HG03432 (cell line): ENCODE data around the gene SAMD4B.
"Not testable (repeated sequence)": the region's sequence is repeated elsewhere in the genome, so short reads cannot be mapped to it uniquely, and the experiment has no call there.

Source experiments
- ATAC-seq: cut with Tn5 transposase; IDR thresholded peaks from one replicate; pipeline ENCODE4 v1.9.1; 2021; ENCODE audit warnings: mild to moderate bottlenecking, moderate library complexity; ENCODE audit not compliant: unreplicated experiment

The SAMD4B gene

DNA sequence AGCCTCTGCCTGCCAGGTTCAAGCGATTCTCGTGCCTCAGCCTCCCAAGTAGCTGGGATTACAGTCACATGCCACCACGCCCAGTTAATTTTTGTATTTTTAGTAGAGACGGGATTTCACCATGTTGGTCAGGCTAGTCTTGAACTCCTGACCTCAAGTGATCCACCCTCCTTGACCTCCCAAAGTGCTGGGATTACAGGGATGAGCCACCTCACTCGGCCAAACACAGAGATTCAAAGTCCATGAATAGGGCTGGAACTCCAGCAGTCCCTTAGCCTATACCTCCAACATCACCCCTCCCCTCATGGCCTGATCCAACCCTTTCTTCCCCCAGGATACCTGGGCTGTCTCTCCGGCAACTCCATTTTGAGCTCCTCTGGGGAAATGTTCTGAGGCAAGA, 9.5 kb upstream of the SAMD4B start:
- not testable (repeated sequence) for ATAC-seq

DNA sequence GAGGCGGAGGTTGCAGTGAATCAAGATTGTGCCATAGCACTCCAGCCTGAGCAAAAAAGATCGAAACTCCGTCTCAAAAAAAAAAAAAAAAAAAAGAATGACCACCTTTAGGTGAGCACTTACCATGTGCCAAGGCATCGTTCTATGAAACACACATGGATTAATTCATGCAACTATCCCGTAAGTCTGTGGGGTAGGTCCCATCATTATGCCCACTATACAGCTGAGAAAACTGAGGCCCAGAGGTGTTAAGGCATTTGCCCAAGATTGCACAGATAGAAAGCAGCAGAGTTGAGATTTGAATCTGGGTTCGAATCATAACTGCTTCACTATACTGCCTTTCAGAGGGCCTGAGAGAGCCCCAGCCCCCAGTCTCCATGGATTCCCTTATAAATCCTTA, 8.7 kb upstream of the SAMD4B start:
- no peak for ATAC-seq

DNA sequence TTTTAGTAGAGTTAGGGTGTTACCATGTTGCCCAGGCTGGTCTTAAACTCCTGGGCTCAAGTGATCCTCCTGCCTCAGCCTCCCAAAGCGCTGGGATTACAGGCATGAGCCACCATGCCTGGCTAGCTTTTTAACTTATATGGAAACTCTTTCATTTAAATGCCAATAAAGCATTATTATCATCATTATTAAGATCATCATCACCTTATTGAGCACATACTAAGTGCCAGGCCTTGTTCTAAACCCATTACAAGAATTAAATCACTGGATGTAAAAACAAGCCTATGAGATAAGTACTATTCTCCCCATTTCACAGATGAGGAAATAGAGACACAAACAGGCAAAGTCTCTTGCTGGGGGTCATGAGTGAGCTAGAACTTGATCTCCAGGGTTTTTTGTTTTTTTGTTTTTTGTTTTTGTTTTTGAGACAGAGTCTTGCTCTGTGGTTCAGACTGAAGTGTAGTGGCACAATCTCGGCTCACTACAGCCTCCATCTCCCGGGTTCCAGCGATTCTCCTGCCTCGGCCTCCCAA, 7.7 kb upstream of the SAMD4B start:
- ATAC-seq, result no peak

DNA sequence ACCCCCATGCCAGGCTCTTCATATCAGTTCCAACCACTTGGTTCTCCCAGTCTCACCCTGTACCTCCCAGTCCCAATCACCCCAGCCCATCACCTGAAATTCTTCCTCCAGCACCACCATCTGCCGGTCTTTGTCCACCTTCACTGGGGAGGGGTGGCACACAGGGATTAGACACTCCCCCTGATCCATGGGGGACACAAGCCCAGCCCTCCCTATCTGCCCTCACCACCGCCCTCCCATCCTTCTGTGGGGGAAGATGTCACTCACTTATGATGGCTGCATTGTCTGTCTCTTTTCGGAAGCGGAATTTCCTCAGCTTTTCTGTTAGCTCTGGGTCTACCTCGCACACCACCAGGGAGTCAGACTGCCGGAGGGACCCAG, 7.1 kb upstream of the SAMD4B start:
- peak; percentile 16 for ATAC-seq

DNA sequence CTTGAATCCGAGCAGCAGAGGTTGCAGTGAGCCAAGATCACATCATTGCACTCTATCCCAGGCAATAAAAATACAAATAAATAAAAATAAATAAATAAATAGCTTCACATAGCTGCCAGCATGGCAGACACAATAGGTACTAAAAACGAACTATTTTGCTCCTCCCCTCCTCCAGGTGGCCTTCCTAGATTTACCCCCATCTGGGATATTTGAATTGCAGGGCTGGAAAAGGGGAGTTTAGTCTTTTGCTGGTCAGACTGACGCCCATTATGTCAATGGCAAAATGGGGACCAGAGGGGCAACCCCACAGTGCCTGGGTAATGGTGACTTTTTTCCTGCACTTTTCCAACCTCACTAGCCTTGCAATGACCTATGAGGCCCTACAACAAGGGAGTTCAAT, 5.7 kb upstream of the SAMD4B start:
- ATAC-seq, result no peak

DNA sequence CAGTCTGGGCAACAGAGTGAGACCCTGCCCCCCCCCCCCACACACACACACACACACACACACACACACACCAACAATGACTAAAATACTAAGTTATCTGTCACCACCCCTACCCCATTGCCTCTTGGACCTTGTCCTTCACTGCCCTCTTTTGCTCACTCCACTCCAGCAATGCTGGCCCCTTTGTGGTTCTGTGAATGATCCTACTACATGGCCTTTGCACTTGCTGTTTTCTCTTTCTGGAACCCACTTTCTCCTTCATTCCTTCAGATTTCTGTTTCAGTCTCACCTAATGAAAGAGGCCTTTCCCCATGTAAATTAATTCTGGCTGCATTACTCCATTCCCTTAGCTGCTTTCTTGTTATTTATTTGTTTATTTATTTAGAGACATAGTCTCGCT, 2.5 kb upstream of the SAMD4B start:
- ATAC-seq, result no peak

DNA sequence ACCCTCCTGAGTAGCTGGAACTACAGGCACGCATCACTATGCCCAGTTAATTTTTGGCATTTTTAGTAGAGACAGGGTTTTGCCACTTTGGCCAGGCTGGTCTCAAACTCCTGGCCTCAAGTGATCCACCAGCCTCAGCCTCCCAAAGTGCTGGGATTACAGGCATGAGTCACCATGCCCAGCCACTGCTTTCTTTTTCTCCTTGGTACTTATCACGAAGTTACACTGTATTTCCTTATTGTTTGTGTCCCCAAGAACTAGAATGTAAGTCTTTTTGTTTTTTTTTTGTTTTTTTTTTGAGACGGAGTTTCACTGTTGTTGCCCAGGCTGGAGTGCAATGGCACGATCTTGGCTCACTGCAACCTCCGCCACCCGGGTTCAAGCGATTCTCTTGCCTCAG, 2.1 kb upstream of the SAMD4B start:
- ATAC-seq, result not testable (repeated sequence)

DNA sequence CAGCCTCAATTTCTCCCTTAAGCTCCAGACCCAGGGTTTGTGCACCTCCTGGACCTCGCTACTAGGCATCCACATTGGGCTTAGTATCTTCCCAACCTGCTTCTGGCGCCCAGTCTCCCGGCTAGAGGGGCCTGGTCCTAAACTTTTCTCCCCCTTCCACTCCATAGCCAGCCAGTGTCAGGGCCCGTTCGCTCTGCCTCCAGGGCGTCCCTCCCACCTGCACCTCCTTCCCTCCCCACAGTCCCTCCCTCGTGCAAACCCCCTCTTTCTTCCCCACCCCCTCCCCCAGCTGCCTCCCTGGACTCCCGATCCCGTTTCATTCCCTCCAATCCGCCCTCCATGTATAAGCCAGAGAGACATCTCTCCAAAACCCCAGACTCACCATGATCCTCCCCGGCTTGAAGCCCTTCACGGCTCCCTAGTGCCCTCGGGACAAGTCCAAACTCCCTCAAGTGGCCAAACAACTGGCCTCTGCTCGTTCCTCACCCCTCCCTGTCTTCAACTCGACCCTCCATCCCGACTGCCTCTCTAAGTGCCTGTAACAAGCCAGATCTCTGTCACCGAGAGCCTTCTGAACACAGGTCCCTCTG, 997 bp upstream of the SAMD4B start:
- ATAC-seq, result no peak

DNA sequence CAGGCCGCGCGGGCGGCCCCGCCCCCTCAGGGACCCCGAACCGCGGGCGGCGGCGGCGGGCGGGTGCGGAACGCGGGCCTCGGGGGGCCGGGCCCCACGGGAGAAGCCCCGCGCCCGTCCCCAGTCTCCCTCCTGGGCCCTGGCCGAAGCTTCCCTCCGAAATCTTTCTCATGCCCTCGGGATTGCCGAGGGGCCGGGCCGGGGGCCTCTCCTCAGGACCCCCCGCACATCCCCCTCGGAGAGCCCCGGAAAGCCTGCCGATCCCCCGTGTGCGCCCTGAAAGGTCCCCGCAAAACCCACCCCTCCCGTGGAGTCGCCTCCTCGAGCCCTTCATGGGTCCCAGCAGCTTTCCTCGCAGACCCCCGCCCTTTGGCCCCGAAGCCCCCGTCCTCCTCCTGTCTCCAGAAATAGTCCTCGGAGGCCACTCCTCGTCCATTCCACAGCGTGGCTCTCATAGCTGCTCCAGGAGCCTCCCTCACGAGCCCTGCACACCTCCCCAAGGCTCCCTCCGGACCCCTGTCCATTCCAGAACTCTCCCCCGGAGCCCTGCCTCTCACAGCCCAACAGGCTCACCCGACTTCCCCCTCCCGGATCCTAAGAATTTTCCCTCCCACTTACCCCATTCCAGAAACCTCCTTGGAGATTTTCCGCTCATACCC, 555 bp downstream of the SAMD4B start:
- no peak for ATAC-seq

DNA sequence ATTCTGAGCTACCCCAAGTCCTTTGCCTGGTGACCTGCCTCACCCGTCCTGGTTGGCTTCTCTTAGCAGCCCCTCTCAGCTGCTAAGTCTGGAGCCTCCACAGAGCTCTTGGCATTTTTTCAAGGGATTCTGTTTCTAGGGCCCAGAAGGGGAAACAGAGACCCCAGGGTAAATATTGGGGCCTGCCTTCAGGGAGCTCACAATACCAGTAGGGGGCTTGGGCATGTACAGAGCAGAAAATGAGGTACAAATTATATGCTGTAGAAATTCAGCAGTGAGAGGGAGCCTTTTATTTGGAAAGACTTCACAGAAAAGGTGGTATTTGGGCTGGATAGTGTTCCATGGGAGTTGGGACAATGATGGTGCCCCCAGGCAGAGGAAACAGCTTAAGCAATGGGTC, 3.7 kb downstream of the SAMD4B start:
- no peak for ATAC-seq

DNA sequence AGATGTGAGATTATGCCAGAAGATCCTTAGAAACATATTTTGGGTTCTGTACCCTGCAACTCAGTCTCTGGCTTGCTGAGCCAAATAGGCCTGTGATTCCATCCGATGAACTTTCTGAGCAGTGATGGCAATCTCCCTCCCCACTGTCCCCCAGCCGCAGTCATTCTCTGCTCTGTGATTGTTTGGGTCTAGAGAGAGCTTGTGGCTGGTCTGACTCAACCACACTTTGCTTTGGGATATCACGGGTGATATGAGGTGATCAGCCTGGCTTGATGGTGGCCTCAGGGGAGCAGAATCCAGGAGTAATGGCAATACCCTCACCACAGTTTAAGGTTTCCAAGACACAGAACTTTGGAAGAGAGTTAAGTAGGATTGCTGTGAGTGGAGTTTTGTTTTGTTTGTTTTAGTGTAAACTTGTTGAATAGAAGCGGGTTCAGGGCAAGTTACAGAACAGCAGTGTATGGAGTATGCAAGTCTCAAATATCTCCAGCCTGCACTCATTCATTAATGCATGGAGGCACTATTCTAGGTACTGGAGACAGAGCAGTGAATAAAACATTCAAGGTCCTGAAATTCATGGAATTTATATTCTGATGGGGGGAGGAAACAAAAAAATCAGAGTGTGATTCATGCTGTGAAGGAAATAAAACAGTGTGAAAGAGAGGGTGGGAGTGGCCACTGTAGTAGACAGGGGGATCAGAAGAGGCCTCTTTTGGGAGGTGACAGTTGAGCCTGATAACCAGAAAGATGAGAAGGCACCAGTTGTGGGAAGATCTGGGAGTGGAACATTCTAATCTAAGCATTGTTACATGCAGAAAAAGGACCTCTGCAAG, 5.3 kb downstream of the SAMD4B start:
- ATAC-seq, result no peak

DNA sequence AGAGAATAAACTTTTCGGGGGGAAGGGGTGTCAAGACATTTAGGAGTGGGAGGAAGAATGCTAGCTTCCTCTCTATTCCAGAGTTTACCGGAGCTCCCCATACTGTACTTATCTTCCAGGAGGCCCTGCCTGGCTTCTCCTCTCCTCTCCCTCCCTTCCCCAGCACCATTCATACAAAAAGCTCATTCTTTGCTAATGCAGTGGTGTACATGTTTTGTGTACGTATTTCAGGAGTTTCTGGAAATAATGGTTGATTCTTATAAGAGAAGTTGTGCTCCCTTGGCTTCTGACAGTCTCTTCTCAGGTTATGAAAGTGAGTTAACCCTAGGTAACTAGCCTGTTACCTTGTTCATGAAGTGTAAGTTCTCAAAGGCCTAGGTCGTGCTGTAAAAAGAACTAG, 7.1 kb downstream of the SAMD4B start:
- ATAC-seq, result no peak

DNA sequence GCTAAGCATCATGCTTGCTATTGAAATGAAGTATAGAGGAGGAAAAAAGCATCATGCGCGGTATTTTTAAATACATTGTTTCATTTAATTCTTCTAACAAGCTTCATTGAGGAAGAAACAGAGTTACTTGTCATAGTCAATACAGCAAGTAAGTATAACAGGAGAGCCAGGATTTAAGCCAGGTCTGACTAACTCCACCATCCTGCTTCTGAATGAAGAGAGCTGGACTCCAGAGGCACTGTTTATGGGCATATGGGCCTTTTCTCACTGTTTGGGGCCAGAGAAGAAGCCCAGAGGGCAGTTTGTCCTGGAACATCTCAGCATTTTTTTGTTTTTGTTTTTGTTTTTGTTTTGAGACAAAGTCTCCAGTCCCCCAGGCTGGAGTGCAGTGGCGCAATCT, 7.9 kb downstream of the SAMD4B start:
- no peak for ATAC-seq

DNA sequence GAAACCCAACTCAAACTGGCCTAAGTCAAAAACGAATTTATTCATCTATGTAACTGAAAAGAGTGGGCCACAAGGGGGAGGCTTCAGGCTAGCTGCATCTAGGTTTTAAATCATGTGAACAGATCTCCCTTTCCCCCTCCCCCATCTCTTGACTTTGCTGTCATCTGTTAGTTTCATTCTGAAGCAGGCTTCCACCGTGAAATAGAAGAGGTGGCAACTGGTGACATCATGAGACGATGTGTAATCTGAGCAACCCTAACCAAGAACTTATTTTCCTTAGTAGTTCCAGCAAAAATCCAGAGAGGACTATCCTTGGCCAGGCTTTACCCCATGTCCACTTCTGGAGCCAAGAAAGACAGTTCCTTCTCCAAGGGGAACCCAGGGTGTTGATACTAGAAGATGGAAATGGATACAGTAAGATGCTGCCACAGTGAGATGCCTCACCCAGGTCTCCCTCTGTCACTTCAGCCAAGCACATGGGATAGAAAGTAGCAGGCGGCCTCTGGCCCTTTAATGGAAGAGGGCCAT, 9.4 kb downstream of the SAMD4B start:
- peak; percentile 58 for ATAC-seq

DNA sequence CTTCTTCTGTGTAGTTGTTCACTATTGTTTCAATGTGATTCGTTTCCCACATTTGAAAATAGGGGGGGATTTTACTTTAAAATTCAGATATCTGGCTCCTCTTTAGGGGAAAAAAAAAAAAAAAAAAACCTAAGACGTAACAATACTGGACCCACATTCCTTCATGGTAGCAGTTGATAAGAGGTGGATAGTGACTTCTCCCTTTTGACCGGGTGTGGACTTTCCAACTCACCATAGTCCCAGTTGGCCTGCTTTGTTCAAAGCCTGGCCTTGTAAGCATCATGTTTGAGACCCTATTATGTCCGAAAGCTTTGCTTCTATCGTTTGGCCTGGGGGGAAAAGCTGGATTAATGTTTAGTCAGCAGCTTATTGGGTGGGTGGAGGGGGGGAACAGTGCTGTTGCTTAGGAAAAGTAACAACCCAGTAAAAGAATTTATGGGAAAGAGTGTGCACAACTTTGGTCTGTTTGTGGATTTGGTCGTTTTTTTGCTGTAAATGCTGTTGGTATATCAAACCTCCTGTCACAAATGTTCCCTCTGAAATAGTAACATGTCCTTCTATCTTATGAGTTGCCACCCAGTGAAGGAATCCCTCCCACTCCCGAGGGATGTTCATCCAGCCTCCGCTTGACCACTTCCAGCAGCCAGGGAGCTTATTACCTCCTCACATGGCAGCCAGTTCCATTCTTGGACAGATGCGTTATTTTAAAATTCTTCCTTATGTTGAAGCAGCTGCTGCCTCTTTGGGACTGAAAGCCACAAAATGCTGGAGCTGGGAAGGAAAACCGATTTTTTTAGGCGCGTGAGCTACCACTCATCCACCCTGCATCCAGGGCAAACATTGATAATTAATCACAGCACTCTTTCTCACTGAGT, 10.4 kb downstream of the SAMD4B start:
- no peak for ATAC-seq

DNA sequence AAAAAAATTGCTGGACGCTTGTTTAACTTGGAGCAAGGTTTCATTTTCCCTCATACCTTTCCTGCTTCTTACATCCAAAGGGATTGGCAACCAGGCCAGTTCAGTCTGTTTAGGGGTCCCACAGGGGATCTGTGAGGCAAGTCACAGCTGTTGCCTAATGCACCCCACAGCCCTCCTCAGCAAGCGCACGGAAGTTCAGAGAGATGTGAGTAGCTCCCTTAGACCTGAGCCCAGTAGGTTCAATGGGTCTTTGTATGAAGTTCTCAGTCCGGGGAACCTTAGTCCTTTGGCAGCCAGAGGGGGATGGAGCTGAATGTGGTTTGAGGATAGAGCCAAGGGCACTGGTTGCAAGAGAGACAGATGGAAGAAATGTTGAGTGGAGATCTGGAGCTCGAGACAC, 13.0 kb downstream of the SAMD4B start:
- ATAC-seq, result no peak

DNA sequence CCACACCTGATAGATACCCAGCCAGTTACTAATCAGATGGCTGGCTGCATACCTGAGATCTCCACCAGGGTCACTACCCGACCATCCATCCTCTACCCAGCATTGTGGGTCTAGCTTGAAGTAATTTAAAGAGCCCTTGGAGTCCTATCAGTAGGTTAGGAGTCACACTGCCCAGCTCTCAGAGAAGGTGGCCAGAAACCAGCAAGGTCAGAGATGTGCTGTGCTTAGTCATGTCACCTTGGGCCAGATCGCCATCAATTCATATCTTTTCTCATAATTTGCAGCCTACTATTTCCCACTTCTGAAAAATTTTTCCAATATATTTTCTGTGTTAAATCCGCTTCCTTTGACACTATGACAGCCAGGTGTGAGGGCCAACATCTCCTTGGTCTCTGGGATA, 13.9 kb downstream of the SAMD4B start:
- no peak for ATAC-seq

DNA sequence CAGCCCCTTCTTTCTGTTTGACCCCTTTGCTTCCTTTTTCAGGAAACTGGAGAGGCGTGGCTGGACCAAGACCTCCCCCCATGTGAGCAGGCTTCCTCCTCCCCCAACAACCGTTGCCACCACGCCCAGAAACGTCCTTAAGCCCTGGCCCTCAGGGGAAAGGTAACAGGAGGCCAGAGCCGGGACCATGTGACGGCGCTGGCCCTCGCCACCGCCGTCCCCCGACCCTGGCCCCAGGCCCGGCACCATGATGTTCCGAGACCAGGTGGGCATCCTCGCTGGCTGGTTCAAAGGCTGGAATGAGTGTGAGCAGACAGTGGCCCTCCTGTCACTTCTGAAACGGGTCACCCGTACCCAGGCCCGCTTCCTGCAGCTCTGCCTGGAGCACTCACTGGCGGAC, 14.4 kb downstream of the SAMD4B start:
- no peak for ATAC-seq

DNA sequence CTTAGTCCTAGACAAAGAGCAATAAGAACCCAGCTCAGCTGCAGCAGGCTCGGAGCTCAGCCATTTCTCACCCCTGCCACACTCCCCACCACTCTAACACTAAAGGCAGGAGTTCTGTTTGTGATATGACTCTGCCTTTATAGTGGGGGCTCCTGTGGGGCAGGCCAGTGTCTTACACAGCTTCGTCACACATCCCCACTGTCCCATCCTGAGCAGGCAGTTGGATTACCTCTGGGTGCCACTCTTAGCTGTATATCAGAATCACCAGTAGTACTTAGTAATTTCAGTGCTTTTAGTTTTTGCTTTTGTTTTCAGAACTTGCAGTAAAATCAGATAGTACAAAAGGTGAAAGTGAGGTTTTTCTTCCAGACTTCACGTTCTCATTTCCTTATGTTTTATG, 16.8 kb downstream of the SAMD4B start:
- ATAC-seq, result no peak

DNA sequence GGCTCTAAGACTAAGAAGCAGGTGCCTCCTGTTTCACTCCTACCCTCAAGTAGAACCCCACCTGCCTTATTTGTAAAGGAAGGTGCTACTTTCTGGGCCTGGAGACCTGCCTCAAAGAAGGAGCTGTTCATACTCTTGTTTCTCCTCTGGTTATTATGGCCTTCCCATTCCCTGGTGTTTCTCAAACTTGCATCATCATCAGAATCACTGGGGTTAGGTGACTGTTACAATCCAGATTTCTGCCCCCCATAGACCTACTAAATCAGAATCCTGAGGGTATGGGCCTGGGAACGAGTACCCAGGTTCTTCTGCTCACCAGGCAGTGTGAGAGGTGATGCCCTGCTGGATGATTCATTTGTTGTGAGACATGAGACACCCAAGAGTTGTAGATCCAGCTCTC, 18.4 kb downstream of the SAMD4B start:
- no peak for ATAC-seq
